Hepatocyte (in vitro differentiated cells): Measurements from ENCODE around the gene TRIM52.

Source experiments
- EZH2 ChIP-seq: fragments of 200-600 bp; sonication (generic); IDR thresholded peaks from 2 replicates; pipeline ENCODE4 v1.6.1; 2016; ENCODE audit warnings: antibody characterized with exemption, mild to moderate bottlenecking, borderline replicate concordance
- TF ChIP-seq, protein P1 (sequence below): fragments of 200-600 bp; sonication (generic); IDR thresholded peaks from 2 replicates; pipeline ENCODE4 v1.5.1; 2016; ENCODE audit warnings: antibody characterized with exemption, mild to moderate bottlenecking; ENCODE audit not compliant: poor library complexity

DNA sequence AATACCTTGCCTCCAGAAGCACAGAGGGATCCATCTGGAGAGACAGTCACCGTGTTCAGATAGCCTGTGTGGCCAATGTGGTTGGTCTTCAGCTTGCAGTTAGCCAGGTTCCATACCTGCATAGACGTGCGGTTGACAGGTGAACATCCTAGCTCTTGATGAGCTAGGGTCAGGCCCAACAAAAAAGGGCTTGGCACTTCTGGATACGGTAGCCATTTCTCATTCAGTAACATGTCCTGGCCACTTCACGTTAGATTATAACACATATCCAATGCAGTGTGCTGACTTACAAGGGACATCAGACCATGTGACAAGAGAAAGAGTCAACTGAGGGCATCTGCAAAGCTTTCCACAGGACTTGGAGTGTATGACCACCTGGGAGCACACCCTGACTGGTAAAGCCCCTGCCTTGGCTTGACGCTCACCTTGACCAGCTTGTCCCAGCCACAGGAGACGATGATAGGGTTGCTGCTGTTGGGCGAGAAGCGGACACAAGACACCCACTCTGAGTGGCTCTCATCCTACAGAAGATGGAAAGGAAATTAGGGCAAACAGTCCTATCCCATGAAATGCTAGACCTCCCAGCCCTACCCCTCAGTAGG lies 21.8 kb downstream of the TRIM52 start:
- TF ChIP-seq, protein P1, sequence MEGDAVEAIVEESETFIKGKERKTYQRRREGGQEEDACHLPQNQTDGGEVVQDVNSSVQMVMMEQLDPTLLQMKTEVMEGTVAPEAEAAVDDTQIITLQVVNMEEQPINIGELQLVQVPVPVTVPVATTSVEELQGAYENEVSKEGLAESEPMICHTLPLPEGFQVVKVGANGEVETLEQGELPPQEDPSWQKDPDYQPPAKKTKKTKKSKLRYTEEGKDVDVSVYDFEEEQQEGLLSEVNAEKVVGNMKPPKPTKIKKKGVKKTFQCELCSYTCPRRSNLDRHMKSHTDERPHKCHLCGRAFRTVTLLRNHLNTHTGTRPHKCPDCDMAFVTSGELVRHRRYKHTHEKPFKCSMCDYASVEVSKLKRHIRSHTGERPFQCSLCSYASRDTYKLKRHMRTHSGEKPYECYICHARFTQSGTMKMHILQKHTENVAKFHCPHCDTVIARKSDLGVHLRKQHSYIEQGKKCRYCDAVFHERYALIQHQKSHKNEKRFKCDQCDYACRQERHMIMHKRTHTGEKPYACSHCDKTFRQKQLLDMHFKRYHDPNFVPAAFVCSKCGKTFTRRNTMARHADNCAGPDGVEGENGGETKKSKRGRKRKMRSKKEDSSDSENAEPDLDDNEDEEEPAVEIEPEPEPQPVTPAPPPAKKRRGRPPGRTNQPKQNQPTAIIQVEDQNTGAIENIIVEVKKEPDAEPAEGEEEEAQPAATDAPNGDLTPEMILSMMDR, result no peak
- no peak for TF ChIP-seq EZH2
